ENCODE data around the gene CCT7.

DNA sequence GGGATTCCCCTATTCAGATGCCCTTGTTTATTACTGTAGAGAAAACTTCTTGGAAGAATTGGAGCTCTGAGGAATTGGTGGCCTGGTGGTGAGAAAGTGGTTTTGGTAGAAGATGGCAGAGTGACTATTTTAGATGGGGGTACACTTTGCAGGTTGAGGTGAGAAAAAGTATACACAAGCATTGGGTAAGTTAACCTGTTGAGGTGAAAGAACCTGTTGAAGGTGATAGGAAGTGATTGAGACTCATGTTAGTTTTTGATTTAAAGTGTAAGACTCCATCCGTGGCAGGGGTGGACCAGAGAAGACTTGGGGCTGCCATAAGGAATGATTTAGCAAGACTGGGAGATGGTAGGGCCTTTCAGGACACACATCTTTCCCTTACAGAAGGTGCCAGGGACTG is 3.1 kb downstream of the CCT7 start:
- TF ChIP-seq, protein P1, sequence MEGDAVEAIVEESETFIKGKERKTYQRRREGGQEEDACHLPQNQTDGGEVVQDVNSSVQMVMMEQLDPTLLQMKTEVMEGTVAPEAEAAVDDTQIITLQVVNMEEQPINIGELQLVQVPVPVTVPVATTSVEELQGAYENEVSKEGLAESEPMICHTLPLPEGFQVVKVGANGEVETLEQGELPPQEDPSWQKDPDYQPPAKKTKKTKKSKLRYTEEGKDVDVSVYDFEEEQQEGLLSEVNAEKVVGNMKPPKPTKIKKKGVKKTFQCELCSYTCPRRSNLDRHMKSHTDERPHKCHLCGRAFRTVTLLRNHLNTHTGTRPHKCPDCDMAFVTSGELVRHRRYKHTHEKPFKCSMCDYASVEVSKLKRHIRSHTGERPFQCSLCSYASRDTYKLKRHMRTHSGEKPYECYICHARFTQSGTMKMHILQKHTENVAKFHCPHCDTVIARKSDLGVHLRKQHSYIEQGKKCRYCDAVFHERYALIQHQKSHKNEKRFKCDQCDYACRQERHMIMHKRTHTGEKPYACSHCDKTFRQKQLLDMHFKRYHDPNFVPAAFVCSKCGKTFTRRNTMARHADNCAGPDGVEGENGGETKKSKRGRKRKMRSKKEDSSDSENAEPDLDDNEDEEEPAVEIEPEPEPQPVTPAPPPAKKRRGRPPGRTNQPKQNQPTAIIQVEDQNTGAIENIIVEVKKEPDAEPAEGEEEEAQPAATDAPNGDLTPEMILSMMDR (IDR thresholded peaks at IDR 0.05; ENCODE audit: insufficient read depth, low read depth, low read length), result no peak
- no peak for TF ChIP-seq EZH2 (IDR thresholded peaks at IDR 0.05; ENCODE audit: insufficient read depth, low read length)

Data from astrocyte (in vitro differentiated cells and primary cell).